Effector CD8-positive, alpha-beta T cell (primary cell): ENCODE data around the gene DNM2.

Experiments used
- DNase-seq: peaks from one replicate; lab custom pipeline; 2025; lab: John Stamatoyannopoulos, UW

Gene DNM2

GRCh38 chr19:10815007-10815536 lies 97.2 kb downstream of the DNM2 start:
- no peak for DNase-seq

- no peak for DNase-seq
Observed at GRCh38 chr19:10815969-10816644, 98.2 kb downstream of the DNM2 start.

GRCh38 chr19:10816691-10817090 lies 98.8 kb downstream of the DNM2 start:
- no peak for DNase-seq

GRCh38 chr19:10817291-10818038 lies 99.6 kb downstream of the DNM2 start:
- DNase-seq = no peak

- no peak for DNase-seq
Observed at GRCh38 chr19:10818301-10819123, 100.6 kb downstream of the DNM2 start.

- no peak for DNase-seq
Observed at GRCh38 chr19:10819124-10820060, 101.5 kb downstream of the DNM2 start.

GRCh38 chr19:10820173-10820572 lies 102.3 kb downstream of the DNM2 start:
- no peak for DNase-seq

GRCh38 chr19:10823690-10824089 lies 105.8 kb downstream of the DNM2 start:
- no peak for DNase-seq

GRCh38 chr19:10826231-10826630 lies 108.4 kb downstream of the DNM2 start:
- DNase-seq = no peak

- DNase-seq = no peak
Observed at GRCh38 chr19:10826846-10827245, 109.0 kb downstream of the DNM2 start.

GRCh38 chr19:10828981-10829821 lies 111.3 kb downstream of the DNM2 start:
- no peak for DNase-seq

GRCh38 chr19:10829967-10830366 lies 112.1 kb downstream of the DNM2 start:
- DNase-seq = no peak

- no peak for DNase-seq
Observed at GRCh38 chr19:10830370-10830769, 112.5 kb downstream of the DNM2 start.

- no peak for DNase-seq
Observed at GRCh38 chr19:10830931-10831779, 113.3 kb downstream of the DNM2 start.

- DNase-seq = no peak
Observed at GRCh38 chr19:10831987-10832938, 114.4 kb downstream of the DNM2 start.

- no peak for DNase-seq
Observed at GRCh38 chr19:10832939-10833296, 115.0 kb downstream of the DNM2 start.

GRCh38 chr19:10835089-10835753 lies 117.3 kb downstream of the DNM2 start:
- no peak for DNase-seq
